IPS-NIHi7 (cell line): ENCODE data around the gene MC5R.

Source experiments
- DNase-seq: peaks from one replicate; pipeline ENCODE4 v3.0.0; 2012; ENCODE audit warnings: mixed read lengths; ENCODE audit errors: extremely low spot score

The MC5R gene

DNA sequence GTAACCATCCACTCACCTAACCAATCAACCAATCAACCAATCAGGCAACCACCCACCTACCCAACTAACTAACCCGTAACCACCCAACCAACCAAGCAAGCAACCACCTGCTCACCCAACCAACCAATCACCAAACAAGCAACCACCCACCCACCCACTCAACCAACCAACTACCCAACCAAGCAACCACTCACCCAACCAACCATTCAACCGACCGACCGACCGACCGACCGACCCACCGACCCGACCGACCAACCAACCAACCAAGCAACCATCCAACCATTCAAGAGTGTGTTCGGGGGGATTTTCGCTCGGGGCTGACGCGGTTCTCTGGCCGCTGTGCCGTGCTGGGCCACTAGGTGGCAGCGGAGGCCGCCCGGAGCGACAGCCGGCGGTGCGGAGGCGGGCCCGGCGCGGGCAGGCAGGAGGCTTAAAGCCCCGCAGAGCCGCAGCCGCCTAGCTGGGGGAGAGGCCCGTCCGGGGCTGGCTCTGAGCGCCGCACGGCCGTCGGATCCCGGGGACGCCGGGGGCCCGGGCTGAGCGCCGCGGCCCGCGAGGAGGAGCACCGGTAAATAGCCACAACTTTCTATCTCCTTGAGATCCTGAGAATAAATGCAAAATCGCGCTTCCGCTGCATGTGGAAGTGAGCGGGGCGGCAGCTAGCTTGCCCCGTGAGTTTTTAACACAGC is at the start of gene MC5R:
MC5R (plus strand) TSS at position 443 of the 689 bp plus-strand sequence. CDS start 1,617 bp downstream, outside the sequence.
- peak; percentile 95 for DNase-seq

DNA sequence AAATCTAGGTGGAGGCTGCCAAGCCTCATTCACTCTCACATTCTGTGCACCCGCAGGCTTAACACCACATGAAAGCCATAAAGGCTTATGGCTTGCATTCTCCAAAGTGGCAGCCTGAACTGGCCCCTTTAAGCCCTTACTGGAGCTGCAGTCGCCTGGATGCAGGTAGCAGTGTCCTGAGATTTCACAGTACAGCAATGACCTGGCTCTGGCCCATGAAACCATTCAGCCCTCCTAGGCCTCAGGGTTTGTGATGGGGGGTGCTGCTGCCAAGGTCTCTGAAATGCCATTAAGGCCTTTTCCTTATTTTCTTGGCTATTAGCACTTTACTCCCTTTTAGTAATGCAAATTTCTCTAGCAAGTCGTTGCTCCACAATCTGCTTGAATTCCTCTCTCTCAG is 48.9 kb upstream of the MC5R start:
- no peak for DNase-seq

DNA sequence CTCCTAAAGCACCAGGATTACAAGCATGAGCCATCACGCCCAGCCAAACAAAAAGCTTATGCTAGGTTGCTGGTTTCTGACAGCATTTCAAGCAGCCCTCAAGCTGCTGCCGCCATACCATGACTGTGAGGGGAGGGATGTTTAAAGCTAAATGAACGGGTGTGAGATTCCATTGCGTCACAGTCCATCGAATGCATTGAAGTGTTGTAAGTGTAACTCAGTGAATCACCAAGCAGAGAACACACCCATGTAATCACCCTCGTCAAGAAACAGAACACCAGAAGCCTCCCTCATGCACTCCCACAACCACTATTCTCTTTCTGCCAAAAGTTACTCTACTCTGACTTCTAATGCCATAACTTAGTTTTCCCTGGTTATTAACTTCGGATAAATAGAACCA is 32.8 kb upstream of the MC5R start:
- no peak for DNase-seq

DNA sequence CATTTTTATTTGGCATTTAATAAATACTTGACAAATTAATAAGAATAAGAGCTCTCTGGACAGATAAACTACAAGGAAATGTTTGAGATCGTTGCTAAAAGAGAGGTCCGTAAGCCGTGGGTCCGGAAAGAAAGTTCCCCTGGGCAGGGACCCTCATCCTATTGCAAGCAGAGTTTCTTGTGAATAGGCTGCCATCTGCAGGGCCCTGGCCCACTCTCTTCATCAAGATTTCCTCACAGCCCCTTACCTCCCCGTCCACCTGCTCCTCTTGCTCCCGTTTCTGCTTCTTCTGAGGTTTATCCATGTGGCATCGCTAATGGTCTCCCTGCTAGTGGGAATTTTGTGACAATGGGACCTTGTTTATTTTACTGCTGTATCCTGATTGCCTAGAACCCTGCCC is 30.1 kb upstream of the MC5R start:
- no peak for DNase-seq

DNA sequence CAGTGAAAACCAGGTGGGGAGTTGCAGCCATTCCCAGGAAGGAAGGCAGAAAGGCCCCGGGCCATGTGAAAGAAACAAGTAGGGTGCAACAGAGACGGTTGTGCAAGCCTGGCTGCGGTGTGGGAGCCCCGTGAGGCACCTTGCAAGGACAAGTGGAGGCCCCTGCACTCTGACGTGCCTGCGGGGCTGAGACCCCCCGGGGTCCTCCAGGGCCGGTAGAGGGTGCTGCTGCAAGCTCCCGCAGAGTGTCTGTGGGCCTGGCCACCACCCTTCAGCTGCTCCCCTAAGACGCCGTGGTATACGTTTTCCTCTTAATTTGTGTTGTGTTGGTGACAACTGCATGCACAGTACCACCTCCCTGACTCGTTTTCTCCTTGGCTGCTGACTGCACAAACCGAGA is 27.4 kb upstream of the MC5R start:
- no peak for DNase-seq

DNA sequence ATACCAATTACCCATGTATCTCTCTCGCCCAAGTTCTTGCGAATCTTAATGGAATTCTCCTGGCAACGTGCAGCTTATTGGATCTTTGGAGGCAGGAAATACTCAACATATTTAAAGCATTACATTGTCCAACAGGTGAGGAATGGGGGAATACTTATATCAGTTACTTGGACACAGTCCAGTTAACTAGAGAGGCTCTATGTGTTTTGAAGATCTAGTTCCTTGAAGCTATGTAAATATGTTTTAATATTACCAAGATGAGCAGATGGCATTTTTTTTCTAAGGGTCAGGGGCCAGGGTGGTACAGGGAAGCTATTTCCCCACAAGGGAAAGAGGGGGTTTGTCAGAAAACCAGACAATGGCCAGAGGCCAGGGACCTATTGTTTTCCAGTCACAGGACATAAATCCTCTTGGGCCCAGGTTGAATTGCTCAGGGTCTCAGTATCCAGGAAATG is 26.8 kb upstream of the MC5R start:
- DNase-seq, result no peak

DNA sequence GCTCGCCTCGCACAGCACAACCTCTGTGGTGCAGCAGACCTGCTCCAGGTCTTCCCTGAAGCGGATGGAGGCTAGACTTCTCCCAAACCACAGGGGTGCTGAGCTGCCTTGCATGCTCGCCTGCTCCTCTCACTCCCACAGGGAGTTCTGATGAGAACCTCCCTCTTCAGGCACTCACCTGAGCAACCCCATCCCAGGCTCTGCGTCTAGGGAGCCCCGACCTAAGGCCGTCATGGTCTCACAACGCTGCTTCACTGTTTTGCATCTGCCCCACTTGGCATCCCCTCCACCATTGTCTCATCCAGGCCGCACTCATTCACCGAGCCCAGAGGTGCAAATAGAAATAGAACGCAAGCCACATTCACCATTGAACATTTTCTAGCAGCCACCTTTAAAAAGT is 24.6 kb upstream of the MC5R start:
- no peak for DNase-seq

DNA sequence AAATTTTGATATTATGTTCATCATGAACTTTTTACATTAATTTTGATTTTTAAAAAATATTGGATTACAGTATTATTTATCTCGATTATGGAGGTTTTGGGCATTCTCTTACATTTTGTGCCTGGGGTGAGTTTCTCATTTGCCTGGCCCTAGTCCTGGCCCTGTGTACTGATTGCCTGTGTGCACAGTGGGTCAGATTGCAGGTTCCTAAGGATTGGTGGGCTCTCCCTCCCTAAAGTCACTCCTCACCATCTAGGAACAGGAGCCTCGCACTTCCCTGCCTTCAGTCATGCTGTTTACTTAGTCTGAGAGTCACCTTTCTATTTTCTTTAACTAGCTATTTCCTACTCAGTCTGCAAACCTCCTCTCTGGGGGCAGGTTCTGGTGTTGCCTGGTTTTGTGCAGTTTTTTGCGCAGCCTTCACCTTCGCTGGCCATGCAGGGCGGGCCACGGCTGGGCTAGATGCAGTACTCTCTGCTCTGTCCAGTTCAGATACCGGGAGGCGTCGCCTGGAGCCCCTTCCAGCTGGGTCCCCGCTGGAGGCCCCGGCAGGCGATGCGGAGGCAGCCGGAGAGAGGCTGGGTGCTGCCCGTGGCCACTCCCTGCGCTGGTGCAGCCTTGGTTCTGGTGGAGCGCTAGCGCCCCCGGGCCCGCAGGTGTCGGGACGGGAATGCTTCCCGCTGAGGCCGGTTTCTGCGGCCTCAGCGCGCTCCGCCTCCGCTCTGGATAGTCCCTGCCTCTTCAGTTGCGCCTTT is 23.3 kb upstream of the MC5R start:
- peak; percentile 78 for DNase-seq

DNA sequence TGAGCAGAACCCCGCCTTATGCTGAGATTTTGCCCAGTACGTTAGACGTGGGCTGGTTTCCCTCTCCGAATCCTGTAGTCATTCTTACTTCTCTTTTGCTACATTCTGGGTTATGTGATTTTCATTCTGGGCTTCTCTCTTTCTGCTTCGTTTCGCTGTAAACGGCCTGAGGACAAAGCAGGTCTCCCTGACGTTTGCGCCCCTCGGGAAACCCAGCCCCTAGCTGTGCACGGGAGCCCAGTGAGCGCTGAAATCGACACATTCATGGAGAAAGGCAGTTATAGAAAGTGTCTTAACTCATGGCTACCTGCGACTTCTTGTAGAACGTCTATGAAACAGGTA is 22.7 kb upstream of the MC5R start:
- no peak for DNase-seq

DNA sequence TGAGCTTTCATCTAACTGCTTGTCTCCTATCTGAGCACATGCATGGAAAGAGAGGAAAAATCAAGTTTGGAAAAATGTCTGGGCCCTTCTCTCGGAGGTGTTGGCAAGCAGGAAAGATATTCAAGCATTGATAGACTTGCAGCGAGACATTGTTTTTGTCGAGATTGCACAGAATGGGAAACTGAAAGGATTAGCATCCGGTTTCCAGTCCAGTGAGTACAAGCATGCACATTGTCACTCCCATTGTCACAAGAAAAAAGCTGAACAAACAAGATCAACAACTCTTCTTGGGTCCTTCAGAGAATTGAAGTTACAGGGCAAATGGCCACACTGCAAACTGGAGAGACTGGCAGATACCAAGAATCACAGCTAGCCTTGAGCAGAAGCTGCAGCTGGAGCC is 19.6 kb upstream of the MC5R start:
- no peak for DNase-seq

DNA sequence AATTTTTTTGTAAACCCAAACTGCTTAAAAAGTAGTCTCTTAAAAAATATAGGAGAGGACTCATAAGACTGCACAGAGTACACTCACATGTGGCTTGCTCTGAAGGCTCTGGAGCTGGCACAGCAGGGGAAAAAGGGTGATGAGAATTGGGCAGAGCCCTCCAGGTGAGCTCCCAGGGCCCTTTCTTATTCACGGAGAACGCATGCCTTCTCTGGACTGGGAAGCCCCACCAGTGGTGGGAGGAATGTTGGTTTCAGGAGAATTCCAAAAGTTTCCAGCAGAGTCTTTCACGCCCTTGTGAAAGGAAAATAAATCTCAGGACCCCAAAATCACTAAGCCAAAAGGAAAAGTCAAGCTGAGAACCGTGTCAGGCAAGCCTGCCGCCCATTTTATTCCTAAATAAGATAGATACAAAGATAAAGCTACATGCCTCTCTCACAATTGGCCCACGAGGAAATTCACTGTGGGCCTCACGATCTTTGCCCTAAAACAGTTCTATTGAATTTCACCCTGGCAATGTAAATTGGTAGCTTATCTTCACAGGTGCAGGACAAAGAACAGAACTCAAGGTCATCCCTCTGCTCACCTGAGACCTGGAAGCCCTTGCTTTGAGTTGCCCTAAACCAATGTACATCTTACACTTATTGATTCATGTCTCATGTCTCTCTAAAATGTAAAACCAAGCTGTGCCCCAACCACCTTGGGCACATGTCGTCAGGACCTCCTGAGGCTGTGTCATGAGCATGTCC is 15.5 kb upstream of the MC5R start:
- no peak for DNase-seq

DNA sequence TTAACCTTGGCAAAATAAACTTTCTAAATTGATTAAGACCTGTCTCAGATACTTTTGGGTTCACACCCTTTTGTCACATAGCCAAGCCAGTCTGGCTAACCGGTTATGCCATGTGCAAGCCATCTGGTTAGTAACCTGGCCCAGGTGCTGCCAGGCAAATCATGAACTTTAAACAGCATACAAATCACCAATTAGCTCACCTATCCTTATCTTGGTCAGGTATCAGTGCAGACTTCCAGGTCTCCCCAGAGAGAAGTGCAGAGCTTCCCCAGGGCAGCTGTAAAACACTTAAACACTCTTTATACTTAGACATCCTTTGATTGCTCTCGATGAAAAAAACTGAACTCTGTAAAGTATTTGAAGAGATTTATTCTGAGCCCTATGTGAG is 14.9 kb upstream of the MC5R start:
- DNase-seq, result no peak

DNA sequence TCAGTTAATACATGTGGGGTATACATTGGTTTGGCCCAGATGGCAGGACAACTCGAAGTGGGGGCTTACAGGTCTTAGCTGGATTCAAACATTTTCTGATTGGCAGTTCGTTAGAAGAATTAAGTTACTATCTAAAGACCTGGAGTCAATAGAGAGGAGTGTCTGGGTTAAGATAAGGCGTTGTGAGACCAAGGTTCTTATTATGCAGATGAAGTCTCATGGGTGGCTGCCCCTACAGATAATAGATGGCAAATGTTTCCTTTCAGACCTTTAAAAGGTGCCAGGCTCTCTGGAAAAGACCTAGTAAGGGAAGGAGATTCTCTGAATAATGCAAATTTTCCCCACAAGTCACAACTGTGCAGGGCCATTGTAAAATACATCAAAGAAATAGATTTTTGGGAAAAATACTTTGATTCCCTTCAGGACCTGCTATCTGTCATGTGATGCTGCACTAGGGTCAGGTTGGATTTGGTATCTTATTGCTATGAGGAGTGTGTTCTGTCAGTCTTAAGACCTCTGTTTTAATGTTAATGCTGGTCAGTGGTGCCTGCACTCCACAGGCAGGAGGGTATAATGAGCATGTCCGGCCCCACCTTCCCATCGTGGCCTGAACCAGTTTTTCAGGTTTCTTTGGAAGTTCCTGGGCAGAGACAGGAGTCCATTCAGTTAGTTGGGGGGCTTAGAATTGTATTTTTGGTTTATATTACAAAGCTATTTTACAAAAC is 14.3 kb upstream of the MC5R start:
- no peak for DNase-seq

DNA sequence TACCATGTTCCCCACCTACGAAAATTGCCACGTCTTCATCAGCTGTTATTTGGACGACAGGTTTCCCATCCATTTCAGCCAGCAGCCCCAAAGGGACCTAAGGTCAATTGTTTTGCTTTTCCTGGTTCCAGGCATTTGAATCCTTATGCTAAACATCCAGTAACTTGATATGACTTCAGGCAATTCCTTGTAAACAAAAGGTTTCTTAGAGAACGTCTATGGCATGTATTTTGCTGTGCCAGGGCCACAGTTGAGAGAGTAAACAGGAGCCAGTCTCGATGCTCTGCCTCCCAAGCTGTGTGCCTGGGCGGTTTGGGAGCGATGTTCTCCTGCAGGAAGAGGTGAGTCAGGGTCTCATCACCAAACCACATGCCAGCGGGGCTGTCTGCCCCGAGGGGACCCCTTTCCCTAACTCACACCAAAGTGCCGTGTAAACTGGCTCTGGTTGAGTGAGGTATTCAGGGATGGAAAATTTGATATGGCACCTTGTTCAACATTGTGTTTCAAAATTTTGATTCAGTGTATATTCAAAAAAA is 12.9 kb upstream of the MC5R start:
- no peak for DNase-seq

DNA sequence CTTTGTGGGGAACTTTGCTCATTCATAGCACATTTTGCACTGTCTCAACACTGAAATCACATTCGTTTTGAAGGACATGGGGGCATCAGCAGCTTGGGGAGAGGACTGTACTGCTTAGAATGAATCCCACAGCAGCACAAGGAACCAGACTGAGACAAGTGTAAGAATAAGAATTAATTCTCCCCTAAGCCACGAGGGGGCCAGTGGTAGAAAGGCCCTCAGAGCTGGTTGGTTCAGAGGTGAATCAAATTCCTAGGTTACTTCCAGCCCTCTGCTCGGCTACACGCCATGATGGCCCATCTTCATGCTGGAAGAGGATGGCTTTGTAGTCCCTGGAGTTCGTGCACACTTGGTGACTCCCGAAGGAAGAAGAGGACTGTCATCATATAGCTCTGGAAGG is 12.0 kb upstream of the MC5R start:
- peak; percentile 43 for DNase-seq

DNA sequence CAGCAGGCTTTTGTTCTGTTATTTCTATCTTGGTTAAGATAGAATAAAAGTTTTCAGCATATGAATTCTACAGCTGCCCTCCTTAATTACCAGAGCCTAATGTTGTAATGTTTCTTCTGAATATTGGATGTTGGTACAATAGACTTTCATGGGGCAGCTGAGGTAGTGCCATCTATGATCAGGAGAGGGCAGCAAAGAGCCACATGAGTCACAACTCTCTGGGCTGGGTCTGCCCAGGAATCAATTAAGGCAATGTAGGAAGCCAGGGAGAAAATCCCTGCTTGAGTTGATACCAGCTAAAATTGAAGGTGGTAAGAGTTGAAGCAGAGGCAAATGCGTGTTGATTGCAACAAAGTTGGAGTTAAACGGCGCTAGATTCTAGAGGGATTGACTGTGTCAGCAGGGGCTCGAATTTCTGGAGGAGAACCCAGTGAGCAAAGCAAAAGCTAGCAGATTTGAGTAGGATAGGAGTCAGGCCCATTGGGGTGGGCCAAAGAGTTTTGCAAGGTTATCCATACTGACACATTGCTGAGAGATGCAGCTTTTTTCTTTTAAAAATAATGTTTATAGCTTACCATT is 10.6 kb upstream of the MC5R start:
- DNase-seq, result peak; percentile 81

DNA sequence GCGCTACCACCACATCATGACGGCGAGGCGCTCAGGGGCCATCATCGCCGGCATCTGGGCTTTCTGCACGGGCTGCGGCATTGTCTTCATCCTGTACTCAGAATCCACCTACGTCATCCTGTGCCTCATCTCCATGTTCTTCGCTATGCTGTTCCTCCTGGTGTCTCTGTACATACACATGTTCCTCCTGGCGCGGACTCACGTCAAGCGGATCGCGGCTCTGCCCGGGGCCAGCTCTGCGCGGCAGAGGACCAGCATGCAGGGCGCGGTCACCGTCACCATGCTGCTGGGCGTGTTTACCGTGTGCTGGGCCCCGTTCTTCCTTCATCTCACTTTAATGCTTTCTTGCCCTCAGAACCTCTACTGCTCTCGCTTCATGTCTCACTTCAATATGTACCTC is 2.3 kb downstream of the MC5R start:
- DNase-seq, result no peak

DNA sequence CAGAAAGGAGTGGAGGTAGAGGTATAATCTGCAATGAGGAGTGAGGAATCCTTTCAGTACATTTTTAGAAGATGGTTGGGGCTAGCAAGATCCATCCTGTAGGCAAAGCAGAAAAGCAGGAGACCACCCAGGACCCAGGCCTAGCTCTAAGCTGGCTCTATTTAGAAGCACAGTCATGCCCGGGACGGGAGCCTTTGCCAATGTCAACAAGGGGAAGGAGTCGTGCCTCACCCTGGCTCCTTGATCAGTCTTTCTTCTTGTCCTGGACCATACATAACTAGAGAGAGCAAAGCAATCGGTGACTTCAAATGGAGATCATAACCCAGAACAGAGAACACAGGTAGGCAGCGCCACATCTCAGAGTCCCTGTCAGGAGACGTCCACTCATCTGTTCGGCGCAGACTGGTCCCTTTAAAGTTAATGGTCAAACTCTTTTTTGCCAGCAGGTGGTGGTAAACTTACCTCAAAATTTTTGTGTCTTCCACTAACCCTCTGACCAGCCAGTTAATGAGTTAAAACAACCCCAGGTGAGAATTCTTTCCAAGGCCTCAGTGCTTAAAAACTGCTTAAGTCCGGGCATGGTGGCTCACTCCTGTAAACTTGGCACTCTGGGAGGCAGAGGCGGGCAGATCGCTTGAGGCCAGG is 8.0 kb downstream of the MC5R start:
- peak; percentile 48 for DNase-seq

DNA sequence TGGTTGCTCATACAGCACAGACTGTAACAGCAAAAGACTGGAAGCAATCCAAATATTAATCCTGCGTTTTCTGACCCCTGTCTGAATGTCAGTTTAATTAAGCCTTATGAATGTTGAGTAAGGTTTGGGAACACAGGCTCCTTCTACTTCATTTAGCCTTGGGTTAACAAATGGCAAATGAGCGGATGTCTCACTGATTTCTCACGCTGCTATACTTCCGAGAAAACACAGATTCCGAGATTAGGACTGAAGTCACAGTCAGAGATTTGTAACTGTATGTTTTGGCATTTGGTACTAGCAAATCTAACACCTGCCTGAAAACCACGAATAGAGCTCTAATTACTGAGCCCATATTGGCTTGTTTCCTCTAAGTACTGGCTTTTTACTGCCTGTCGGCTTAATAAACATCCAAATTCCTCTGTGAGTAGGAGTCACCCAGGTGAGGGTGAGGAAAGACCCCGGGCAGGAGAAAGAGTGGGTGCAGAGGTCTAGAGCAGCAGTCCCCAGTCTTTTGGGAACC is 10.6 kb downstream of the MC5R start:
- no peak for DNase-seq

DNA sequence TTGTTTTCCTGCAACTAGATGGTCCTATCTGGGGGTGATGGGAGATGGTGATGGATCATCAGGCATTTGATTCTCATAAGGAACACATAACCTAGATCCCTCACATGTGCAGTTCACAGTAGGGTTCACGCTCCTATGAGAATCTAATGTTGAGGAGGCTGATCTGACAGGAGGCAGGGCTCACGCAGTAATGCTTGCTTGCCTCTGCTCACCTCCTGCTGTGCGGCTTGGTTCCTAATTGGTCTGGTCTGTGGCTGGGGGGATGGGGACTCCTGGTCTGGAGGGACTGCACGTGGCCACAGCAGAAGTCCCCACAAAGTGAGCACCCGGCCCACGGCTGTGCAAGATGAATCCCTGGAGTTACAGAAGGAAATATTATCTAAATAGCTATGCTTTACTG is 11.3 kb downstream of the MC5R start:
- no peak for DNase-seq

DNA sequence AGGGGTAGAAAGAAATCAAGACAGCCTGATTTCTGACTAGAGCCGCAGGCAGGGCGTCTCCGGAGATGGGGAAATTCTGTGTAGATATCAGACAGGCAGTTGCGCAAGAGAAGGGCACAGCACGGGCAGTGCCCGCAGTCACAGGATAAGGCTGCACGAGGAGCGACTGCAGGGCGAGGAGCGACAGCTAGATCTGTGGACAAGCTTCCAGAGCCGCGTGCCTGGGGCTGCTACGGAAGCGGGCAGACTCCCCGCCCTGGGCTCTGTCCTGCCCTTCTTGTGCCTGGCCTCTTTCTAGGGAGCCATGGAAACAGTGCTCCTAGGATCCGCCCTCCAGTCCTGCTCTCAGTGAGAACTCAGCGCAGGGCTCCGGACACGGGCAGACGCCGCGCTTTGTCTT is 12.6 kb downstream of the MC5R start:
- no peak for DNase-seq
